HepG2 (cell line): Measurements from ENCODE around the gene LRP1B. TPM values are rescaled to one million over a fixed set of nuclear protein-coding genes. Genes with fewer than 3 reads are reported as not detected.

Experiments used
- ATAC-seq: fragments of 200-7000 bp; cut with Tn5 transposase; 3 replicates; pipeline ENCODE4 v1.9.1; 2020; ENCODE audit warnings: mild to moderate bottlenecking, moderate library complexity
- BruUV-seq: library from RNA; stranded (reverse); fragments of 400-500 nt; replicated peaks from 2 replicates; lab custom pipeline; 2021; lab: Mats Ljungman, UMichigan
- CTCF ChIA-PET: fragments of 300-600 bp; formaldehyde crosslinking; extraction: SDS; loops from one replicate; lab custom pipeline; 2021; ENCODE audit warnings: low total read pairs, inconsistent platforms, low intra/inter-chr PET ratio; lab: Yijun Ruan, JAX
- POLR2A ChIA-PET: fragments of 350-600 bp; sonication (Branson Sonifier 250); formaldehyde crosslinking; loops from one replicate; lab custom pipeline; 2020; ENCODE audit warnings: antibody characterized with exemption, inconsistent platforms; lab: Yijun Ruan, JAX
- DNase-seq: peaks from one replicate; pipeline ENCODE4 v3.0.0-alpha.2; 2015; ENCODE audit warnings: low spot score
- FAIRE-seq: peaks from 3 replicates; lab custom pipeline; 2011; peaks lifted over from hg19 to GRCh38; lab: Jason Lieb, UNC
- H2AFZ ChIP-seq: one replicate; pipeline ENCODE4 v1.6.1; 2011; ENCODE audit warnings: low read length, inconsistent platforms
- H3K27ac ChIP-seq: fragments of 300-600 bp; 3 replicates; pipeline ENCODE4 v1.8.0; 2011; ENCODE audit warnings: mixed run types, mild to moderate bottlenecking, mixed read lengths, low read length, inconsistent platforms; ENCODE audit not compliant: insufficient read depth; ENCODE audit errors: extremely low read length
- H3K27me3 ChIP-seq, 2 experiments: fragments of 200-600 bp in 1 of 2; 2 replicates in 1 of 2; 3 replicates in 1 of 2; pipeline versions ENCODE4 v1.6.0 to v1.8.0; 2011; ENCODE audit warnings: low read length in 2 of 2, mild to moderate bottlenecking in 2 of 2, moderate library complexity in 2 of 2, inconsistent platforms in 1 of 2; ENCODE audit not compliant: insufficient read depth in 2 of 2, control insufficient read depth in 1 of 2
- H3K36me3 ChIP-seq, 2 experiments: fragments of 200-600 bp in 1 of 2; replicated peaks in 1 of 2; 2 replicates in 1 of 2; 3 replicates in 1 of 2; pipeline versions ENCODE4 v1.5.1 to v1.8.0; 2011; ENCODE audit warnings: low read length in 2 of 2, inconsistent platforms in 1 of 2; ENCODE audit not compliant: insufficient read depth in 2 of 2, control insufficient read depth in 1 of 2
- H3K4me1 ChIP-seq: 2 replicates; pipeline ENCODE4 v1.5.1; 2012; ENCODE audit warnings: low read length, inconsistent platforms; ENCODE audit not compliant: insufficient read depth
- H3K4me2 ChIP-seq: 2 replicates; pipeline ENCODE4 v1.6.0; 2011; ENCODE audit warnings: low read depth, low read length, inconsistent platforms
- H3K4me3 ChIP-seq, 3 experiments: fragments of 200-600 bp in 1 of 3; sonication (generic), shearing (Covaris generic) in 1 of 3; replicated peaks in 1 of 3; 2 replicates each; pipeline ENCODE4 v1.5.1; 2011 to 2016; ENCODE audit warnings: low read length in 3 of 3, inconsistent platforms in 2 of 3, low read depth in 2 of 3, mild to moderate bottlenecking in 2 of 3, control low read depth in 1 of 3, mixed read lengths in 1 of 3; ENCODE audit not compliant: insufficient read depth in 1 of 3
- H3K79me2 ChIP-seq: one replicate; pipeline ENCODE4 v1.6.1; 2011; ENCODE audit warnings: low read length, inconsistent platforms; ENCODE audit not compliant: insufficient read depth
- H3K9ac ChIP-seq: 2 replicates; pipeline ENCODE4 v1.6.0; 2011; ENCODE audit warnings: mild to moderate bottlenecking, low read depth, low read length, inconsistent platforms; ENCODE audit not compliant: insufficient read depth
- H3K9me3 ChIP-seq: 2 replicates; pipeline ENCODE4 v1.5.1; 2012; ENCODE audit warnings: mild to moderate bottlenecking, low read length
- H4K20me1 ChIP-seq: 2 replicates; pipeline ENCODE4 v1.6.0; 2011; ENCODE audit warnings: inconsistent platforms, mild to moderate bottlenecking, low read length, moderate library complexity; ENCODE audit not compliant: insufficient read depth
- ATRX ChIP-seq: sonication (generic); formaldehyde crosslinking; IDR thresholded peaks from 2 replicates; pipeline ENCODE4 v1.4.0; 2020; ENCODE audit warnings: missing genetic modification reagents, borderline replicate concordance
- CREM ChIP-seq, 2 experiments: sonication (generic) in 1 of 2; formaldehyde crosslinking in 1 of 2; IDR thresholded peaks; 2 replicates each; pipeline versions ENCODE4 v1.4.0 to v1.6.1; 2016 to 2020; ENCODE audit warnings: antibody characterized with exemption in 1 of 2, mild to moderate bottlenecking in 1 of 2, missing genetic modification reagents in 1 of 2
- FOXK2 ChIP-seq: fragments of 450-650 bp; IDR thresholded peaks from 2 replicates; pipeline ENCODE4 v1.6.1; 2016
- FOXP4 ChIP-seq: sonication (generic); formaldehyde crosslinking; IDR thresholded peaks from 2 replicates; pipeline ENCODE4 v1.4.0; 2020; ENCODE audit warnings: missing genetic modification reagents
- MZF1 ChIP-seq: sonication (generic); formaldehyde crosslinking; IDR thresholded peaks from 2 replicates; pipeline ENCODE4 v1.8.1; 2023; ENCODE audit warnings: mild to moderate bottlenecking, missing genetic modification reagents, borderline replicate concordance
- NFATC3 ChIP-seq: sonication (generic); formaldehyde crosslinking; IDR thresholded peaks from 2 replicates; pipeline ENCODE4 v1.5.1; 2020; ENCODE audit warnings: mild to moderate bottlenecking, missing genetic modification reagents
- PAXIP1 ChIP-seq: sonication (generic); formaldehyde crosslinking; conservative IDR thresholded peaks from 2 replicates; pipeline ENCODE4 v1.4.0; 2020; ENCODE audit warnings: mild to moderate bottlenecking, missing genetic modification reagents, moderate library complexity
- PRPF4 ChIP-seq: fragments of 200-400 bp; formaldehyde crosslinking; IDR thresholded peaks from 2 replicates; pipeline ENCODE4 v1.6.1; 2016; ENCODE audit warnings: low read length, low read depth; ENCODE audit not compliant: poor library complexity, severe bottlenecking
- RFX5 ChIP-seq: IDR thresholded peaks from 2 replicates; pipeline ENCODE4 v1.6.1; 2011; ENCODE audit warnings: low read depth, low read length, improper control_type of control experiment
- ZKSCAN5 ChIP-seq: sonication (generic); formaldehyde crosslinking; IDR thresholded peaks from 2 replicates; pipeline ENCODE4 v1.5.1; 2020; ENCODE audit warnings: mild to moderate bottlenecking, missing genetic modification reagents
- ZNF205 ChIP-seq: IDR thresholded peaks from 2 replicates; pipeline ENCODE4 v1.6.1; 2018; ENCODE audit warnings: missing biosample characterization, missing genetic modification reagents
- ZNF510 ChIP-seq: sonication (generic); formaldehyde crosslinking; IDR thresholded peaks from 2 replicates; pipeline ENCODE4 v1.4.0; 2020; ENCODE audit warnings: low read depth, mild to moderate bottlenecking, missing genetic modification reagents
- ZNF615 ChIP-seq: sonication (generic); formaldehyde crosslinking; IDR thresholded peaks from 2 replicates; pipeline ENCODE4 v1.5.0; 2020; ENCODE audit warnings: mild to moderate bottlenecking, missing genetic modification reagents, borderline replicate concordance
- ZNF703 ChIP-seq: sonication (generic); formaldehyde crosslinking; IDR thresholded peaks from 2 replicates; pipeline ENCODE4 v1.5.1; 2020; ENCODE audit warnings: missing genetic modification reagents, mild to moderate bottlenecking, moderate library complexity, borderline replicate concordance
- ZSCAN21 ChIP-seq: sonication (generic); formaldehyde crosslinking; IDR thresholded peaks from 2 replicates; pipeline ENCODE4 v1.8.0; 2022; ENCODE audit warnings: mild to moderate bottlenecking, missing genetic modification reagents, moderate library complexity, borderline replicate concordance
- WGBS: methylation state at CpG from one replicate; pipeline ENCODE4 v1.1.6; 2017; ENCODE audit warnings: low lambda C conversion rate; 5-methylcytosine and 5-hydroxymethylcytosine counted together
- in situ Hi-C: cut with HindIII; loops from 2 replicates; pipeline ENCODE4 v1.10.0; 2017; ENCODE audit warnings: low pct_unique_long_range_greater_than_20kb; ENCODE audit not compliant: extremely low pct_ligation_motif_present
- intact Hi-C: fragments of 100-400 bp; cut with micrococcal nuclease; formaldehyde crosslinking; loops from one replicate; pipeline ENCODE4 v1.10.0; 2022; ENCODE audit not compliant: unreplicated experiment
- polyA plus RNA-seq, 8 experiments: library from polyadenylated mRNA; depleted of rRNA in 3 of 8; stranded (reverse) in 7 of 8; unstranded in 1 of 8; fragments of >200 nt; fragmentation: Illumina TruSeq in 4 of 8; extraction: Trizol in 4 of 8; gene quantifications; 2 replicates each; pipeline versions ENCODE4 v1.2.1 to v1.2.3, GENCODE V29; 2011 to 2016; ENCODE audit warnings: low read depth in 4 of 8, missing spikeins in 1 of 8, mixed read lengths in 1 of 8; ENCODE audit not compliant: insufficient read depth in 1 of 8
- total RNA-seq, 5 experiments: library from RNA; depleted of rRNA; stranded (reverse); fragments of >200 nt; fragmentation: Illumina TruSeq; extraction: Trizol; gene quantifications; 2 replicates each; pipeline ENCODE4 v1.2.3, GENCODE V29; 2016; ENCODE audit warnings: low read depth in 1 of 5

The LRP1B gene
- total and polyA plus RNA-seq, 2 of the 13 experiments (the other 11 are each of a cell fraction or from before 2014, with no cell fraction given): 0.04 TPM; not detected in 1

GRCh38 chr2:140801311-140801710 lies 1329.5 kb downstream of the LRP1B start (continued):
- TF ChIP-seq PAXIP1 (no peak), ATRX (CRISPR knock-in tag) (no peak)

- H3K9me3 ChIP-seq: no peaks in the 10 kb centered on the region
- no peak overlapping the region for H3K4me3 ChIP-seq
- intact Hi-C loops (no loop called here), in situ Hi-C loops (no loop called here)
- H3K4me2 ChIP-seq: no peak overlapping the region
- CTCF ChIA-PET: no interaction called here
- no peaks in the 10 kb centered on the region for H3K4me1 ChIP-seq
- H3K79me2 ChIP-seq: no peaks in the 10 kb centered on the region
- H3K36me3 ChIP-seq: no peaks in the 10 kb centered on the region
- no peak overlapping the region for H3K27ac ChIP-seq
- H3K9ac ChIP-seq: no peak overlapping the region
- DNase-seq: no peak
- BruUV-seq: no TSS peak
- WGBS: 2% methylated on average over 4 of the region's 4 CpGs
- ATAC-seq: no peak
- H4K20me1 ChIP-seq: no peaks in the 10 kb centered on the region
- H3K27me3 ChIP-seq: no peaks in the 10 kb centered on the region
- no peak overlapping the region for H2AFZ ChIP-seq
- POLR2A ChIA-PET: no interaction called here
- no peak for FAIRE-seq
- no peak for TF ChIP-seq FOXP4 (CRISPR knock-in tag)
- no peak for TF ChIP-seq NFATC3 (CRISPR knock-in tag)
- TF ChIP-seq ZNF703 (CRISPR knock-in tag): no peak
- TF ChIP-seq MZF1 (CRISPR knock-in tag): no peak
- TF ChIP-seq ZNF205 (CRISPR knock-in tag): no peak
- TF ChIP-seq ZSCAN21: no peak
- no peak for TF ChIP-seq FOXK2
- no peak for TF ChIP-seq ZNF510 (CRISPR knock-in tag)
- TF ChIP-seq PRPF4: no peak
- no peak for TF ChIP-seq ZNF615 (CRISPR knock-in tag)
- no peak for TF ChIP-seq CREM (IDR thresholded peaks at IDR 0.05)
- TF ChIP-seq CREM (CRISPR knock-in tag; IDR thresholded peaks at IDR 0.05): no peak
- TF ChIP-seq RFX5: no peak
- TF ChIP-seq ZKSCAN5: no peak
Measured at GRCh38 chr2:140797718-140798117, 1333.1 kb downstream of the LRP1B start.
